GM12864 (cell line): ENCODE measurements around the gene COG8.

Source experiments
- DNase-seq: peaks from one replicate; pipeline ENCODE4 v3.0.0-alpha.2; 2011; ENCODE audit warnings: low read depth
- H3K4me3 ChIP-seq: 2 replicates; pipeline ENCODE4 v1.5.1; 2011; ENCODE audit warnings: mild to moderate bottlenecking, low read depth, low read length, control low read depth
- CTCF ChIP-seq: IDR thresholded peaks from 2 replicates; pipeline ENCODE4 v1.5.1; 2011; ENCODE audit warnings: low read depth, mild to moderate bottlenecking, moderate library complexity, low read length, control low read depth, inconsistent platforms; ENCODE audit errors: missing control alignments

Gene COG8

GRCh38 chr16:69339289-69340094 is at the start of gene COG8, which contains the start of gene NIP7:
Gene COG8 (minus strand): TSS chr16:69339564. CDS start chr16:69339552, 12 bp downstream.
Gene NIP7 (plus strand): TSS chr16:69339772. CDS start chr16:69339830, 58 bp downstream.
- DNase-seq: peak; percentile 97
- TF ChIP-seq CTCF: peak; percentile 85
- peak within 1 kb of the TSS; percentile 90 for H3K4me3 ChIP-seq

- DNase-seq: no peak
- TF ChIP-seq CTCF: no peak
- H3K4me3 ChIP-seq: no peak overlapping the region; the same call in 1 of the 2 replicates
Measured at GRCh38 chr16:69386596-69386995, 47.2 kb upstream of the COG8 start.

GRCh38 chr16:69384974-69385373 is 45.6 kb upstream of the COG8 start:
- no peak for DNase-seq
- H3K4me3 ChIP-seq: peak overlapping the region; percentile 89
- no peak for TF ChIP-seq CTCF

- H3K4me3 ChIP-seq: no peak overlapping the region
- TF ChIP-seq CTCF: no peak
Measured at GRCh38 chr16:69382421-69382820, 43.1 kb upstream of the COG8 start.

GRCh38 chr16:69381231-69381630 is 41.9 kb upstream of the COG8 start:
- DNase-seq: no peak
- TF ChIP-seq CTCF: no peak
- no peak overlapping the region for H3K4me3 ChIP-seq

More at GRCh38 chr16:69382421-69382820, 43.1 kb upstream of the COG8 start:
- no peak for DNase-seq

GRCh38 chr16:69378760-69379159 is 39.4 kb upstream of the COG8 start:
- no peak overlapping the region for H3K4me3 ChIP-seq
- TF ChIP-seq CTCF: no peak
- no peak for DNase-seq

GRCh38 chr16:69378036-69378435 is 38.7 kb upstream of the COG8 start:
- no peak for DNase-seq
- no peak for TF ChIP-seq CTCF
- H3K4me3 ChIP-seq: no peak overlapping the region
